Measurements from ENCODE around the gene DENND10. TPM values are rescaled to one million over a fixed set of nuclear protein-coding genes. Genes with fewer than 3 reads are reported as not detected.
"Not testable (repeated sequence)": the region's sequence is repeated elsewhere in the genome, so short reads cannot be mapped to it uniquely, and the experiment has no call there.

DENND10 gene
- polyA plus RNA-seq, 3 donors, result 11.7 to 38.8 (median 29.8) TPM

DNA sequence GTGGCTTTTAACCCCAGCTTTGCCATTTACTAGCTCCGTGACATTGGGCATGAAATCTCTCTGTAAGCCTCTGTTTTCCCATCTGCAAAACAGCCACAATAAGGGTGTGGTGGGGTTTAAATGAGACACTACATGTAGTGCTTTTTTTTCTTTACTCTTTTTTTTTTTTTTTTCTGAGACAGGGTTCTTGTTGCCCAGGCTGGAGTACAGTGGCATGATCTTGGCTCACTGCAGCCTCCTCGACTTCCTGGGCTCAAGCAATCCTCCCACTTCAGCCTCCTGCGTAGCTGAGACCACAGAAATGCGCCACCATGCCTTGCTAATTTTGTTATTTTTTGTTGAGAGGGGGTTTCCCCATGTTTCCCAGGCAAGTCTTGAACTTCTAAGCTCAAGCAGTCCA lies 8.3 kb upstream of the DENND10 start:
- no peak overlapping the region for H3K27ac ChIP-seq (ENCODE audit: low read depth, low read length)
- WGBS, 3 donors, result 75 to 92% (median 81%) methylated on average over 4 of the region's 4 CpGs

DNA sequence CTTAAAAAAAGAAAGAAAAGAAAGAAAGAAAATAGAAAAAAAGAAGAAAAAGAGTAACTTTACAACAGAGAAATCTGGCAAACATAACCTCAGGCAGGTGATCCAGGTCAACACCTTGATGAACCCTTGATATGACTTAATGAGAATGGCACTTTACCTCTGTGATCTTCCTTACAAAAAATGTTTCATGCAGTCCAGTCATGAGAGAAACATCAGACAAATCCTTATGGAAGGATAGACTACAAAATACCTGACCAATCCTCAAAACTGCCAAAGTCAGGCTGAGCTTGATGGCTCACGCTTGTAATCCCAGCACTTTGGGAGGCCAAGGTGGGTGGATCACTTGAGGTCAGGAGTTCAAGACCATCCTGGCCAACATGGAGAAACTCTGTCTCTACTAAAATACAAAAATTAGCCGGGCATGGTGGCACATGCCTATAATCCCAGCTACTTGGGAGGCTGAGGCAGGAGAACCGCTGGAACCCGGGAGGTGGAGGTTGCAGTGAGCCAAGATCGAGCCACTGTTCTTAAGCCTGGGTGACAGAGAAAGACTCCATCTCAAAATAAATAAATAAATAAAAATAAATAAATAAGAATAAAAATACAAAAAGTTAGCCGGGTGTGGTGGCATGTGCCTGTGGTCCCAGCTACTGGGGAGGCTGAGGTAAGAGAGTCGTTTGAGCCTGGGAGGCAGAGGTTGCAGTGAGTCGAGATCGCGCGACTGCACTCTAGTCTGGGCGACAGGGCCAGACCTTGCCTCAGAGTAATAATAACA lies 7.1 kb upstream of the DENND10 start:
- WGBS, 3 donors, result 94 to 97% (median 97%) methylated on average over 12 of the region's 12 CpGs
- H3K27ac ChIP-seq (ENCODE audit: low read depth, low read length), result not testable (repeated sequence)

DNA sequence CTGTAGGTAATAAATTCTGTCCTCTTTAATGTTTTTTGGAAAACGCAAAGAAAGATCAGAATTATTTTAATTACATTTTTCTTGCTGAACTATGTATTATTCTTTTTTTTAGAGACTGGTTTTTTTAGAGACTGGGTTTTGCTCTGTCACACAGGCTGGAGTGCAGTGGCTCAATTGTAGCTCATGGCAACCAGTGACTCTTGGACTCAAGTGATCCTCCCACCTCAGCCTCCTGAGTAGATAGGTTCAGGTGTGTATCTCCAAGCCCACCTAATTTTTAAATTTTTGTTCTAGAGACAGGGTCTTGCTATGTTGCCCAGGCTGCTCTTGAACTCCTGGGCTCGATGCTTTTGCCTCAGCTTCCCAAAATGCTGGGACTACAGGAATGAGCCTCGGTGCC lies 5.3 kb upstream of the DENND10 start:
- H3K27ac ChIP-seq (ENCODE audit: low read depth, low read length), result no peak overlapping the region
- 90 to 95% (median 94%) methylated on average over 3 of the region's 3 CpGs for WGBS, 3 donors

DNA sequence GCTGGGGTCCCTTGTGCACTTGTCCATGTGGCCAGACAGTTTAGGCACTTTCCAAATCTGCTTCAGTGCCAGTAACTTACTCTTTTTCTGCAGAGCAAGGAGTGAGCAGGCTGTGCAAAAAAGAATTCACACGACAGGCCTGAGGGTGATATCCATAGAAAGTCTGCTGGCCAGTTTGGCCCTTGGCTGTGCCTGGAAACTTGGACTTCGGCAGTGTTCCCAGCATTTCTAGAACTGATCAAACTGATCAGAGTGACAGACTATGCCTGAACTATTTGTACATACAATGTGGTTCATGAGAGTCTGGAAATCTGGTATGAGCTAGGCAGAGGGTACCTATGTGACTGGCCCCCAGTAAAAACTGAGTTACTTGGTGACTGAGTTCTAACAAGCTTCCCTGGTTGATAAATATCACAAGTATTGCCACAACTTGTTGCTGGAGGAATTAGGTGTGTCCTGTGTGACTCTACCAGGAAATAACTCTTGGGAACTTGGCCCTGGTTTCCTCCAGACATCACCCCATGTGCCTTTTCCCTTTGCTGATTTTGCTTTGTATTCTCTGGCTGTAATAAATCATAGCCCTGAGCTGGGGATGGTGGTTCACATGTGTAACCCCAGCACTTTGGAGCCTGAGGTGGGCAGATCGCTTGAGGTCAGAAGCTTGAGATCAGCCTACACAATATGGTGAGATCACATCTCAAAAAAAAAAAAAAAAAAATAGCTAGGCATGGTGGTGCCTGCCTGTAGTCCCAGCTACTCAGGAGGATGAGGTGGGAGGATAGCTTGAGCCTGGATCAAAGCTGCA lies 3.3 kb upstream of the DENND10 start:
- H3K27ac ChIP-seq (ENCODE audit: low read depth, low read length), result no peak overlapping the region
- WGBS, 3 donors, result 65 to 81% (median 72%) methylated on average over 3 of the region's 3 CpGs

DNA sequence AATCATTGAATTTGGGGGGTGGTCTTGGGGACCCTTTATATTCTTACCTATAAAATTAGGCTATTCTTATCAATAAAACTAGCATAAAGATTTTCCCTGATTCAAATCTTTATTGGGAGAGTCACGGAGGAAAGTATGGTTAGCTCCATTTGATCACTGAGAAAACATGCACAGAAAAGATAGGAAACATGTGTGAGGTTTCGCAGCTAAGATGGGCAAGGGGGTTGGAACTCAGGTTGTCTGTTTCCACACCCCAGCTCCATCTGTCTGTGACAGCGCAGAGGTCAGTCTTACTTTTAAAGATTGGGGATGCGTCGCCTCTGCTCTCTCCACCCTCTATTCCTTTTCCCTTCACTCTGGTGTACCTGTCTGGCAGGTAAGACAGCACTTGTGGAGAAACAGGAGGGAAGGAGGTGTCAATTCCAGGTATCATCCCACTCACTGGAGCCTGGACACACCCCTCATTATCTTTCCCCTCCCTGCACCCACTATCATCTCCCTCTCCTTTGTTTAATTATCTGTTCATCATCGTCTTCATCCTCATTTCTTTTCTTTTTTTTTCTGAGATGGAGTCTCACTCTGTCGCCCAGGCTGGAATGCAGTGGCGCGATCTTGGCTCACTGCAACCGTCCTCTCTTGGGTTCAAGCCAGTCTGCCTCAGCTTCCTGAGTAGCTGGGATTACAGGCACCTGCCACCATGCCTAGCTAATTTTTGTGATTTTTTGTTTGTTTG lies 2.4 kb upstream of the DENND10 start:
- 66 to 75% (median 73%) methylated on average over 10 of the region's 10 CpGs for WGBS, 3 donors
- no peak overlapping the region for H3K27ac ChIP-seq (ENCODE audit: low read depth, low read length)

DNA sequence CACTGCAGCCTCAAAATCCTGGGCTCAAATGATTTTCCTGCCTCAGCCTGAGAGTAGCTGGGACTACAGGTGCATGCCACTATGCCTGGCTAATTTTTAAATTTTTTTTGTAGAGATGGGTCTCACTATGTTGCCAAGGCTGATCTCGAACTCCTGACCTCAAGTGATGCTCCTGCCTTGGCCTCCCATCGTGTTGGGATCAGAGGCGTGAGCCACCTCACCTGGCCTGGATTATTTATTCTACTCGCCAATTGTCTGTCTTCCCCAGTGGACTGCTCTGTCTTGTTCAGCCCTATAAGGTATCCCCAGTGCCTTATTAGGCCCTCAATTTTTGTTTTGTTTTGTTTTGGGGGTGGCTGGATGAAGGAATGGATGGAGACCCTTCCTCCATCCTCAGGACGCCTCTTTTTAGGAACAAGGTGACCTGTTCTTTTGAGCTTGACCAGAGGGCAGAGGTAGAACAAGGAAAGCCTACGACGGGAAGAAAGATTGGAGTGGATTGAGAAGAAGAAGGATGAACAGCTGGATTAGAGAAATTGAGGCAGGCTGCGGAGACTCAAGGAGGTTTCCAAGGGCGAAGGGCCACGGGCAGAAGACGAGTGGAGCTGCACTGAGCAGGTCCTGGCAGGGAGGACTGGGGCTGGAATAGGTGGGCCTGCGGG lies 541 bp upstream of the DENND10 start:
- no peak overlapping the region for H3K27ac ChIP-seq (ENCODE audit: low read depth, low read length)
- 53 to 62% (median 59%) methylated on average over 11 to 12 of the region's 12 CpGs for WGBS, 3 donors

DNA sequence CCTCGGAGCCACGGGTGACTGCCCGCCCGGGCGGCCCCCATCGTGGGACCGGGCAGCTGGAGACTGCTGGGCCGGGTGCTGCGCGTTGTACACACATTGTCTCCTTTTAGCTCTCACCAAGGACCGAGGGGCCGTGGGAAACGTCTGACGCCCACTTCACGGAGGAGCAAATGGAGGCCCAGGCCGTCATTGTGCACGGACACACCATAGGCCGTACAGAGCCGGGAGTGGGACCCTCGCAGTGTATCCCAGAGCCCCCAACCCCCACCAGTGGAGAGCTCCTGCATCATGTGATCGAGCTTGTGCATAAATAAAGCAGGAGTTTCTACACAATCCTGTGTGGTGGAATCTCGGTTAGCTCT lies 722 bp downstream of the DENND10 start:
- H3K27ac ChIP-seq (ENCODE audit: low read depth, low read length), result no peak overlapping the region
- WGBS, 3 donors, result 1% methylated on average over 18 to 22 of the region's 22 CpGs

- 88 to 91% (median 91%) methylated on average over 12 of the region's 12 CpGs for WGBS, 3 donors
Observed at GRCh38 chr10:119105155-119105554, 1.2 kb downstream of the DENND10 start.

GRCh38 chr10:119105899-119106298 lies 2.0 kb downstream of the DENND10 start:
- WGBS, 3 donors, result 90 to 96% (median 94%) methylated on average over 7 of the region's 7 CpGs
- not testable (repeated sequence) for H3K27ac ChIP-seq (ENCODE audit: low read depth, low read length)

More at GRCh38 chr10:119105155-119105554, 1.2 kb downstream of the DENND10 start:
- no peak overlapping the region for H3K27ac ChIP-seq (ENCODE audit: low read depth, low read length)

- WGBS, 3 donors, result 91 to 94% (median 92%) methylated on average over 6 of the region's 6 CpGs
Observed at GRCh38 chr10:119107106-119107505, 3.2 kb downstream of the DENND10 start.

DNA sequence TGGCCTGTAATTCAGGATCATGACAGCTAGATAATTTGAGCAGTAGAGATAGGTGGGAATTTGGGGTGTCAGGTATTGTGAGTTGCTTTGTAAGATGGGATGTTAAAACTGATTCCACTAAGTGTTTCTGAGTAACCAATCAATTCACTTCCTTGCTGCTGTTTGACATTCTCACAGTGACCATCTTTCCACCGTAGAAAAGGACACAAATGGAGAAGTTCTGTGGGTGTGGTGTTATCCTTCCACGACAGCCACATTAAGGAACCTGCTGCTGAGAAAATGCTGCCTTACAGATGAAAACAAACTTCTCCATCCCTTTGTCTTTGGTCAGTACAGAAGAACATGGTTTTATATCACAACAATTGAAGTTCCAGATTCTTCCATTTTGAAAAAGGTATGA lies 3.9 kb downstream of the DENND10 start:
- 67 to 89% (median 70%) methylated on average over 2 of the region's 2 CpGs for WGBS, 3 donors
- H3K27ac ChIP-seq (ENCODE audit: low read depth, low read length), result not testable (repeated sequence)

More at GRCh38 chr10:119107106-119107505, 3.2 kb downstream of the DENND10 start:
- not testable (repeated sequence) for H3K27ac ChIP-seq (ENCODE audit: low read depth, low read length)

GRCh38 chr10:119112056-119112455 lies 8.1 kb downstream of the DENND10 start:
- 75 to 87% (median 79%) methylated on average over 4 of the region's 4 CpGs for WGBS, 3 donors
- no peak overlapping the region for H3K27ac ChIP-seq (ENCODE audit: low read depth, low read length)

DNA sequence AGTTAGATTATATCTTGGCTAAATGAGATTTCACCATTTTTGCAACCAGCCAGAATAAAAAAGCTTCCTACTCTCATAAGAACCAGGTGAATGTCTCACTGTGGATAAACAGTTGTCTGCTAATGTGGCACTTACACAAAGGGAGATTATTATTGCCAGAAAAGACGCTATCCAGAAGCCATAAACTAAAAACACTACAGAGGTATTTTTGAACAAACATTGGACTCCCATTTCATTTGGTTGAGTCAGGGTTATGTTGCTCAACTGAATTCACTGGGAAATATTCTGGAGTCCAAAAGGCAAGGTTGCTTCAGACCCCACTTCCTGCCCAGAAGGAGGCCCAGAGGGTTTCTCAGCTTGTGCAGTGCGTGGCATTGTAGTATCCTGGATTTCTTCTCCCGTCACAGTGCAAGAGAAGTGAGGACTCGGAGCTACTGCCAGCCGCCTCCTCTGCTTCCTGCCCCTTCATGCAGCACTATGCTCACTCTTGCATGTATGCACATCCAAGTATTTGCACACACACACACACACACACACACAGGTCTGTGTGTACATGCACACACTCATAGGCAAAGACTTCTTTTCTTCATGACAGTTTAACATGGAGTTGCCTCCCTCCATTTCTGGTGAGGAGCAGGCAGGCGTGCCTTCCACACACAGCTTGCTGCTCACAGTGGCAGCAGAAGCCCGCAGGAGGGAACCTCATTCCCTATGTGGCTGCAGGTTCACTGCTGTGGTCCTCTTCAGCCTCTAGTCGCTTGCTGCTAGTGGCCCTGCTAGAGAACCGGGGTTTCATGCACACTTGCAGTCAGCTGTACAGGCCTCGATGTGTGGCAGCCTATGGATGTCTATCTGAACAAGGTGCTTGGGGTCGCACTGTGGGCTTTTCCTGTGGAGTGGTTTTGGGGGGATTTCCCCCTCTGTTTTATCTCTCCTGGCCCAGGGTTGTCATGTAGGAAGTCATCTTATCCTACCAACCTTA lies 10.1 kb downstream of the DENND10 start:
- H3K27ac ChIP-seq (ENCODE audit: low read depth, low read length), result no peak overlapping the region
- 54 to 85% (median 58%) methylated on average over 11 of the region's 11 CpGs for WGBS, 3 donors

- no peak overlapping the region for H3K27ac ChIP-seq (ENCODE audit: low read depth, low read length)
- 71 to 91% (median 73%) methylated on average over 9 of the region's 9 CpGs for WGBS, 3 donors
Observed at GRCh38 chr10:119115926-119116325, 12.0 kb downstream of the DENND10 start.

GRCh38 chr10:119116326-119116951 lies 12.5 kb downstream of the DENND10 start:
- no peak overlapping the region for H3K27ac ChIP-seq (ENCODE audit: low read depth, low read length)
- 95 to 96% (median 95%) methylated on average over 6 of the region's 6 CpGs for WGBS, 3 donors

DNA sequence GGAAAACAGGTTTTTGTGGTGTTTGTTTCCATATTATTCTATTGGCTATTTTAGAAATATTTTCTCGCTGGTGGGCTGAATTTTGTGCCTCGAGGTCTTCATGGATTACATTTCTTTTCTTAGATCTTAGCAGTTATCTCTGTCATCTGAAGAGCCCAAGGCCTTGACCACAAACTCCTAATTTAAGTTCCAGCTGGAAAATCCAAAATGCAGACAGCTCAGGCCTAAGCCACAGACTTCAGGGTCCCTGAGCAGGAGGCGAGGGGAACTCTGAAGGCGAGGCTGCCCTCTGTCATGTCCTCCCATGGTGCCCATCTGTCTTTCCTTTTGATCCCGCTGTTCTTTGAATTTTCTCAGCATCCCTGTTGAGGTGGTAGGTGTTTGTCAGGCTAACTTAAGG lies 14.3 kb downstream of the DENND10 start:
- 93 to 96% (median 95%) methylated on average over 5 of the region's 5 CpGs for WGBS, 3 donors
- no peak overlapping the region for H3K27ac ChIP-seq (ENCODE audit: low read depth, low read length)

DNA sequence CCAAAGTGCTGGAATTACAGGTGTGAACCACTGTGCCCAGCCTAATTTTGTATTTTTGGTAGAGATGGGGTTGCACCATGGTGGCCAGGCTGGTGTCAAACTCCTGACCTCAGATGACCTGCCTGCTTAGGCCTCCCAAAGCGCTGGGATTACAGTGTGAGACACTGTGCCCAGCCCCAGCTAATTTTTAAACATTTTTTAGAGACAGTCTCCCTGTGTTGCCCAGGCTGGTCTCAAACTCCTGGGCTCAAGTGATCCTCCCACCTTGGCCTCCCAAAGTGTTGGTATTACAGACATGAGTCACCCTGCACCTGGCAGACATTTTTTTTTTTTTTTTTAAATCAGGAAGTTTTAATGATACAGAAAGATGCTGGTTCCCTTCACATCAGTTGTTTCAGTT lies 15.5 kb downstream of the DENND10 start:
- H3K27ac ChIP-seq (ENCODE audit: low read depth, low read length), result no peak overlapping the region
- WGBS, 3 donors, result 87 to 100% (median 95%) methylated on average over 1 of the region's 1 CpG

Data from adipose tissue (tissue), 3 donors.